Kidney epithelial cell (primary cell): ENCODE results near the gene BRSK1. TPM values are rescaled to one million over a fixed set of nuclear protein-coding genes. Genes with fewer than 3 reads are reported as not detected.

Source experiments
- DNase-seq: peaks from one replicate; pipeline ENCODE4 v3.0.0-alpha.2; 2010; ENCODE audit warnings: low read depth
- H3K27me3 ChIP-seq: 2 replicates; pipeline ENCODE4 v1.6.0; 2011; ENCODE audit warnings: low read length; ENCODE audit not compliant: control insufficient read depth, insufficient read depth
- H3K36me3 ChIP-seq: 2 replicates; pipeline ENCODE4 v1.5.1; 2011; ENCODE audit warnings: low read length; ENCODE audit not compliant: control insufficient read depth, insufficient read depth
- H3K4me3 ChIP-seq: 2 replicates; pipeline ENCODE4 v1.5.1; 2011; ENCODE audit warnings: low read depth, mild to moderate bottlenecking, control low read depth, low read length
- CTCF ChIP-seq: IDR thresholded peaks from 2 replicates; pipeline ENCODE4 v1.5.1; 2011; ENCODE audit warnings: mild to moderate bottlenecking, moderate library complexity, low read length, control low read depth, inconsistent platforms; ENCODE audit not compliant: insufficient read depth, poor library complexity, severe bottlenecking
- total RNA-seq: library from RNA; depleted of rRNA; stranded (reverse); fragments of >200 nt; gene quantifications from 2 replicates; pipeline ENCODE4 v1.2.3, GENCODE V29; 2015

Gene BRSK1
- total RNA-seq, 1 donor from 2014 or later: 6.0 TPM

- Histone ChIP-seq H3K27me3 (no peaks in the 10 kb centered on the region), H3K4me3 (no peak overlapping the region), H3K36me3 (no peaks in the 10 kb centered on the region)
- no peak for TF ChIP-seq CTCF
- DNase-seq: no peak
These were observed 50.1 kb downstream of the BRSK1 start for GRCh38 chr19:55333870-55334269.

GRCh38 chr19:55336101-55336500 lies 52.3 kb downstream of the BRSK1 start:
- no peak for DNase-seq
- Histone ChIP-seq H3K4me3 (no peak overlapping the region), H3K36me3 (no peaks in the 10 kb centered on the region), H3K27me3 (no peaks in the 10 kb centered on the region)
- TF ChIP-seq CTCF: no peak

- peak; percentile 42 for TF ChIP-seq CTCF
- peaks cover 1% of the 10 kb centered on the region for H3K36me3 ChIP-seq
These were observed 55.5 kb downstream of the BRSK1 start, which contains the start of gene KMT5C for GRCh38 chr19:55339105-55339888. TSS of gene KMT5C (plus strand) at chr19:55339876. CDS start at chr19:55341937, 2,061 bp downstream.

GRCh38 chr19:55339889-55340783 lies 56.3 kb downstream of the BRSK1 start:
- TF ChIP-seq CTCF: no peak
- Histone ChIP-seq H3K4me3 (peak overlapping the region; percentile 86), H3K36me3 (peaks cover 1% of the 10 kb centered on the region), H3K27me3 (no peaks in the 10 kb centered on the region)
- no peak for DNase-seq

More at GRCh38 chr19:55339105-55339888, 55.5 kb downstream of the BRSK1 start, which contains the start of gene KMT5C:
- Histone ChIP-seq H3K27me3 (no peaks in the 10 kb centered on the region), H3K4me3 (peak within 1 kb of the TSS; percentile 86)
- peak; percentile 100 for DNase-seq

- TF ChIP-seq CTCF: peak; percentile 50
- Histone ChIP-seq H3K4me3 (peak overlapping the region; percentile 86), H3K36me3 (peaks cover 1% of the 10 kb centered on the region), H3K27me3 (no peaks in the 10 kb centered on the region)
- no peak for DNase-seq
These were observed 57.0 kb downstream of the BRSK1 start for GRCh38 chr19:55340784-55341147.
